NT2/D1 (cell line): ENCODE results near the gene TBC1D21.

Experiments
- YY1 ChIP-seq: IDR thresholded peaks from 2 replicates; pipeline ENCODE4 v1.6.1; 2011; ENCODE audit not compliant: insufficient read length, insufficient read depth
- ZNF274 ChIP-seq: IDR thresholded peaks from 2 replicates; pipeline ENCODE4 v1.6.1; 2011; ENCODE audit warnings: mild to moderate bottlenecking, low read depth, low read length

- no peak for TF ChIP-seq ZNF274
- no peak for TF ChIP-seq YY1
Measured at GRCh38 chr15:73832657-73833056, 40.7 kb upstream of the TBC1D21 start.
